ENCODE measurements around the gene ARHGEF6.

ARHGEF6 gene

GRCh38 chrX:136731207-136731782 lies 49.4 kb downstream of the ARHGEF6 start:
- Histone ChIP-seq H3K4me1 (ENCODE audit: control insufficient read depth, insufficient read depth, low read length) (no peaks in the 10 kb centered on the region), H3K27ac (ENCODE audit: extremely low read depth, low read depth, low read length) (no peak overlapping the region), H3K4me3 (ENCODE audit: low read depth, low read length) (no peak overlapping the region)

GRCh38 chrX:136728393-136728792 lies 52.3 kb downstream of the ARHGEF6 start:
- no peak overlapping the region for H3K27ac ChIP-seq (ENCODE audit: extremely low read depth, low read depth, low read length)
- H3K9me3 ChIP-seq (ENCODE audit: control insufficient read depth, insufficient read depth, low read depth, low read length), result no peaks in the 10 kb centered on the region
- CTCF ChIA-PET, result interaction anchor here (0.6 to 2.6 kb wide), 6 partner anchors 10 to 822 kb away, joined by 3 to 9 read pairs (median 3); no protein-coding TSS in a partner anchor
- no peaks in the 10 kb centered on the region for H3K36me3 ChIP-seq (ENCODE audit: control insufficient read depth in 2 of 2, insufficient read depth in 1 of 2, low read length in 2 of 2)
- H3K4me3 ChIP-seq (ENCODE audit: low read depth, low read length), result no peak overlapping the region
- no peaks in the 10 kb centered on the region for H3K4me1 ChIP-seq (ENCODE audit: control insufficient read depth, insufficient read depth, low read length)
- TF ChIP-seq ZBTB49 (tag by site-specific recombination; IDR thresholded peaks at IDR 0.05; ENCODE audit: low read depth) (no peak), ZNF560 (tag by site-specific recombination; IDR thresholded peaks at IDR 0.05; ENCODE audit: borderline replicate concordance) (no peak), KLF17 (tag by site-specific recombination; IDR thresholded peaks at IDR 0.05) (no peak)
- POLR2A ChIA-PET, result interaction anchor here (0.7 kb wide), 1 partner anchor 490 kb away, joined by 5 read pairs; no protein-coding TSS in a partner anchor

More at GRCh38 chrX:136731207-136731782, 49.4 kb downstream of the ARHGEF6 start:
- Histone ChIP-seq H3K9me3 (ENCODE audit: control insufficient read depth, insufficient read depth, low read depth, low read length) (no peaks in the 10 kb centered on the region), H3K36me3 (ENCODE audit: control insufficient read depth in 2 of 2, insufficient read depth in 1 of 2, low read length in 2 of 2) (no peaks in the 10 kb centered on the region)
- ChIA-PET CTCF (interaction anchor here (0.6 kb wide), 1 partner anchor 1095 kb away, joined by 3 read pairs; no protein-coding TSS in a partner anchor), POLR2A (no interaction called here)
- TF ChIP-seq ZNF416 (tag by site-specific recombination; IDR thresholded peaks at IDR 0.05), result no peak
- no peak for TF ChIP-seq ZNF449 (tag by site-specific recombination; IDR thresholded peaks at IDR 0.05)
- no peak for TF ChIP-seq BCL6B (tag by site-specific recombination; IDR thresholded peaks at IDR 0.05)
- no peak for TF ChIP-seq ZNF19 (tag by site-specific recombination; IDR thresholded peaks at IDR 0.05; ENCODE audit: low read depth)
- TF ChIP-seq ZNF677 (tag by site-specific recombination; IDR thresholded peaks at IDR 0.05), result no peak
- TF ChIP-seq ZNF174 (tag by site-specific recombination; IDR thresholded peaks at IDR 0.05), result no peak
- no peak for TF ChIP-seq PATZ1 (tag by site-specific recombination; IDR thresholded peaks at IDR 0.05)
- TF ChIP-seq SP3 (tag by site-specific recombination; IDR thresholded peaks at IDR 0.05), result no peak

Measured in HEK293 (cell line).